Measurements from ENCODE around the gene ZBTB46. TPM values are rescaled to one million over a fixed set of nuclear protein-coding genes. Genes with fewer than 3 reads are reported as not detected.

The ZBTB46 gene
- total and polyA plus RNA-seq, 10 of the 15 experiments (the other 5 are each of a cell fraction or from before 2014, with no cell fraction given): 0.15 to 0.92 (median 0.34) TPM

DNA sequence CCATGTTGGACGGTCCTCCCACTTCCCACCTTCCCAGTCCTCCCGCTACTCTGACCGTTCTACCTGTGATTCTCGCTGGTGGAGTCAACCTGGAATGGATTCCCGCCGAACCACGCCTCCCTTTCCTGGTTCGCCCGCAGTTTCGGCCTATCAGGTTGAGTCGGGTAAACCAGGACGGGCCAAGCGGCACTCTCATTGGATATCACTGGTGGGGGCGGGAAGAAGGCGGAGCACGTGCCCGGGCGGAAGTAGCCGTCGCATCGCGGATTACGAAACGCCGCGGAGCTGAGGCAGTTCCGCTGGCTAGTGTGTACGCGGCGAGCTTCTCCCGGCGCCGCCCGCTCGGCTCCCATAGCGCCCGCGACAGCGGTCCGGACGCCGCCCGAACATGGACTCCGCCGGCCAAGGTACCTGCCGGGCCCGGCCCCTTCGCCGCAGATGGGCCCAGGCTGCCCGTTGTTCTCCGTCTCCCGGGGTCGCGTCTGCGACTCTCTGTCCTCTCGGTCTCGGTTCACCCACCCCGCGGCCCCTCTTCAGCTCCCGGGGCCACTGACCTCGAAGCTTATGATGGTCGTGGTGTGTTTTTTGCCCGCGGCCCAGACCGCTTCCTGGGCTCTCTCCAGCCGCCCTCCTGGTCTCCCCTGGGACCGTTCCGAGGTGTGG, 34.0 kb upstream of the ZBTB46 start, which contains the start of gene TPD52L2:
TPD52L2 (plus strand) TSS at position 293 of the 663 bp plus-strand sequence; CDS start at position 389, 96 bp downstream.
- BruUV-seq (replicated peaks): no TSS peak
- peaks cover 33% of the 10 kb centered on the region for H3K79me2 ChIP-seq (ENCODE audit: control insufficient read depth, insufficient read depth, low read length)
- ATAC-seq: peak; percentile 91
- peak within 1 kb of the TSS; percentile 100 for H3K4me2 ChIP-seq (ENCODE audit: control insufficient read depth, insufficient read depth)
- H3K27me3 ChIP-seq (replicated peaks in 1 of 2; ENCODE audit: control insufficient read depth in 2 of 2, insufficient read depth in 2 of 2, low read length in 1 of 2): no peaks in the 10 kb centered on the region
- under 1% methylated on average over 66 of the region's 68 CpGs for WGBS (ENCODE audit: insufficient coverage, insufficient replicate concordance, low lambda C conversion rate, missing lambda C conversion rate)
- H3K9ac ChIP-seq (ENCODE audit: control insufficient read depth, insufficient read depth, low read length): peak within 1 kb of the TSS; percentile 84
- H3K36me3 ChIP-seq (ENCODE audit: control insufficient read depth in 2 of 2, insufficient read depth in 2 of 2, low read length in 1 of 2): peaks cover 6 to 7% of the 10 kb centered on the region in 2 experiments; a peak in 3 of 4 replicates
- in situ Hi-C loops (cut with MboI): no loop called here
- FAIRE-seq: peak; percentile 99
- H3K4me1 ChIP-seq (ENCODE audit: control insufficient read depth, insufficient read depth, low read length): peaks cover 7% of the 10 kb centered on the region
- RAD21 ChIA-PET (ENCODE audit: unreplicated experiment): interaction anchor here (0.7 to 3.2 kb wide), 26 partner anchors 15 to 328 kb away, joined by 3 to 18 read pairs (median 4); partner anchors contain the start of genes ARFRP1, LIME1, PTK6 and RTEL1
- POLR2A ChIA-PET: interaction anchor here (0.8 to 1.8 kb wide), 8 partner anchors 32 to 327 kb away, joined by 3 to 6 read pairs (median 4); partner anchors contain the start of genes ARFRP1, LIME1, PRPF6 and RTEL1
- CTCF ChIA-PET: interaction anchor here (0.8 to 4.4 kb wide), 19 partner anchors 14 to 327 kb away, joined by 3 to 38 read pairs (median 6); partner anchors contain the start of genes ARFRP1, HELZ2, LIME1 and PRPF6
- SMC1A ChIA-PET (ENCODE audit: uncharacterized antibody, unreplicated experiment): interaction anchor here (0.6 to 3.5 kb wide), 10 partner anchors 29 to 207 kb away, joined by 3 to 19 read pairs (median 4); partner anchors contain the start of genes ARFRP1, DNAJC5, RTEL1 and ZGPAT
- H2AFZ ChIP-seq (ENCODE audit: control insufficient read depth, low read depth, low read length): peak within 1 kb of the TSS; percentile 90
- intact Hi-C loops (cut with micrococcal nuclease; ENCODE audit: unreplicated experiment): loop anchor here (1.0 to 10.0 kb wide), 5 partner anchors 78 to 327 kb away; partner anchors contain the start of genes ARFRP1 and LIME1
- no peaks in the 10 kb centered on the region for H4K20me1 ChIP-seq (ENCODE audit: control insufficient read depth, insufficient read depth)
- H3K27ac ChIP-seq (ENCODE audit: control insufficient read depth, insufficient read depth): peak within 1 kb of the TSS; percentile 90
- H3K4me3 ChIP-seq: peak within 1 kb of the TSS; percentile 96
- DNase-seq (ENCODE audit: low read depth, low spot score): peak; percentile 94
- H3K9me3 ChIP-seq (replicated peaks; ENCODE audit: control insufficient read depth, insufficient read depth, low read length): no peaks in the 10 kb centered on the region
- TF ChIP-seq IKZF2 (IDR thresholded peaks at IDR 0.05) (peak; percentile 69 to 73), BCL11A (IDR thresholded peaks at IDR 0.05; ENCODE audit: low read depth, low read length) (no peak), ASH2L (IDR thresholded peaks at IDR 0.05; ENCODE audit: borderline replicate concordance, low read depth) (no peak), DPF2 (IDR thresholded peaks at IDR 0.05) (peak; percentile 82; the same call in 1 of the 2 replicates), CBFB (IDR thresholded peaks at IDR 0.05; ENCODE audit: low read depth) (no peak), IKZF1 (conservative IDR thresholded peaks at IDR 0.05) (peak; percentile 82), NFIC (IDR thresholded peaks at IDR 0.05; ENCODE audit: low read depth, low read length) (no peak), ETV6 (conservative IDR thresholded peaks at IDR 0.05 in 1 of 2, IDR thresholded peaks at IDR 0.05 in 1 of 2; ENCODE audit: borderline replicate concordance in 1 of 2, low read depth in 1 of 2) (no peak), STAT3 (IDR thresholded peaks at IDR 0.05; ENCODE audit: low read depth, low read length) (no peak), MYB (IDR thresholded peaks at IDR 0.05; ENCODE audit: borderline replicate concordance, low read depth, low read length) (no peak), SUPT20H (IDR thresholded peaks at IDR 0.05; ENCODE audit: borderline replicate concordance, control insufficient read depth, low read depth, low read length) (no peak), IRF5 (IDR thresholded peaks at IDR 0.05; ENCODE audit: borderline replicate concordance) (no peak), NFXL1 (IDR thresholded peaks at IDR 0.05; ENCODE audit: borderline replicate concordance) (no peak), IRF3 (IDR thresholded peaks at IDR 0.05) (peak; percentile 75; the same call in 1 of the 2 replicates), BHLHE40 (IDR thresholded peaks at IDR 0.05; ENCODE audit: borderline replicate concordance in 1 of 2, low read depth in 2 of 2, low read length in 1 of 2) (peak; percentile 99 to 100), CBX5 (IDR thresholded peaks at IDR 0.05; ENCODE audit: low read depth) (no peak), MXI1 (IDR thresholded peaks at IDR 0.05; ENCODE audit: low read depth, low read length) (peak; percentile 92), SMAD1 (IDR thresholded peaks at IDR 0.05; ENCODE audit: low read depth, partially characterized antibody) (no peak), WRNIP1 (IDR thresholded peaks at IDR 0.05; ENCODE audit: borderline replicate concordance, low read depth, low read length) (no peak), KDM1A (IDR thresholded peaks at IDR 0.05; ENCODE audit: borderline replicate concordance) (no peak), ZBED1 (IDR thresholded peaks at IDR 0.05; ENCODE audit: borderline replicate concordance) (no peak), TAF1 (IDR thresholded peaks at IDR 0.05; ENCODE audit: borderline replicate concordance, low read depth, low read length) (peak; percentile 79)

All from GM12878 (cell line).